GM21360 (cell line): ENCODE data around the gene PRR19.
"Not testable (repeated sequence)": the region's sequence is repeated elsewhere in the genome, so short reads cannot be mapped to it uniquely, and the experiment has no call there.

ENCODE experiments used
- ATAC-seq: cut with Tn5 transposase; IDR thresholded peaks from one replicate; pipeline ENCODE4 v1.9.1; 2021; ENCODE audit warnings: mild to moderate bottlenecking, moderate library complexity; ENCODE audit not compliant: unreplicated experiment

Gene PRR19

GRCh38 chr19:42324655-42325307 lies 22.8 kb downstream of the PRR19 start:
- no peak for ATAC-seq

GRCh38 chr19:42325308-42325895 lies 23.5 kb downstream of the PRR19 start, which contains the start of gene MEGF8:
TSS of gene MEGF8 (plus strand) at chr19:42325635. CDS start at chr19:42326244, 609 bp downstream.
- peak; percentile 89 for ATAC-seq

- ATAC-seq, result peak; percentile 11
These were observed 24.2 kb downstream of the PRR19 start for GRCh38 chr19:42325896-42326771.

- no peak for ATAC-seq
These were observed 25.0 kb downstream of the PRR19 start for GRCh38 chr19:42326969-42327368.

GRCh38 chr19:42327381-42327780 lies 25.4 kb downstream of the PRR19 start:
- no peak for ATAC-seq

GRCh38 chr19:42328106-42328505 lies 26.2 kb downstream of the PRR19 start:
- no peak for ATAC-seq

GRCh38 chr19:42328854-42329253 lies 26.9 kb downstream of the PRR19 start:
- ATAC-seq, result no peak

- no peak for ATAC-seq
These were observed 28.3 kb downstream of the PRR19 start for GRCh38 chr19:42330241-42330711.

- not testable (repeated sequence) for ATAC-seq
These were observed 29.4 kb downstream of the PRR19 start for GRCh38 chr19:42331333-42331732.

GRCh38 chr19:42332059-42332458 lies 30.1 kb downstream of the PRR19 start:
- ATAC-seq, result no peak

GRCh38 chr19:42333018-42333417 lies 31.1 kb downstream of the PRR19 start:
- no peak for ATAC-seq

GRCh38 chr19:42333975-42334696 lies 32.2 kb downstream of the PRR19 start:
- no peak for ATAC-seq

- no peak for ATAC-seq
These were observed 32.9 kb downstream of the PRR19 start for GRCh38 chr19:42334697-42335373.

GRCh38 chr19:42335374-42335936 lies 33.5 kb downstream of the PRR19 start:
- no peak for ATAC-seq

- ATAC-seq, result no peak
These were observed 34.0 kb downstream of the PRR19 start for GRCh38 chr19:42335971-42336370.

GRCh38 chr19:42339126-42339860 lies 37.4 kb downstream of the PRR19 start:
- ATAC-seq, result not testable (repeated sequence)

- ATAC-seq, result not testable (repeated sequence)
These were observed 38.0 kb downstream of the PRR19 start for GRCh38 chr19:42339922-42340321.

- ATAC-seq, result no peak
These were observed 41.6 kb downstream of the PRR19 start for GRCh38 chr19:42343344-42344110.
